Right forelimb (tissue), 1 donor: ENCODE data around the gene RYR3.
"Not testable (repeated sequence)": the region's sequence is repeated elsewhere in the genome, so short reads cannot be mapped to it uniquely, and the experiment has no call there.

Source experiments
- DNase-seq: peaks from one replicate; pipeline ENCODE4 v3.0.0-alpha.2; 2018

Gene RYR3

DNA sequence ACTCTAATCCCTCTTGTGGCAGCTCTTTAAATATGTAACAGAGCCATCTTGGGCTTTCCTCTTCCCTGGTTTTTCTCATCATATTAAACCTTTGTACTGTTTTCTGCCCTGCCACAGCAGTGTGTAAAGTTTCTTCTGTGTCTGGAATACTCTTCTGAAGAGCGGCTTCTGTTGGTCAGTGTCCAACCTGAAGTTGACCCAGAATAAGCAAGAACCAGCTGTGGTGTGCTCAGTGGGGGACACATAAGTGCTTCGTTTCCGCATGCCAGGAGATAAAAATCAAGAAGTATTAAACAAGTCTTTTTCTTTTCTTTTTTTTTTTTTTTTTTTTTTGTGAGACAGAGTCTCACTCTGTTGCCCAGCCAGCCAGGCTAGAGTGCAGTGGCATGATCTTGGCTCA lies 484.3 kb downstream of the RYR3 start:
- DNase-seq, result no peak

DNA sequence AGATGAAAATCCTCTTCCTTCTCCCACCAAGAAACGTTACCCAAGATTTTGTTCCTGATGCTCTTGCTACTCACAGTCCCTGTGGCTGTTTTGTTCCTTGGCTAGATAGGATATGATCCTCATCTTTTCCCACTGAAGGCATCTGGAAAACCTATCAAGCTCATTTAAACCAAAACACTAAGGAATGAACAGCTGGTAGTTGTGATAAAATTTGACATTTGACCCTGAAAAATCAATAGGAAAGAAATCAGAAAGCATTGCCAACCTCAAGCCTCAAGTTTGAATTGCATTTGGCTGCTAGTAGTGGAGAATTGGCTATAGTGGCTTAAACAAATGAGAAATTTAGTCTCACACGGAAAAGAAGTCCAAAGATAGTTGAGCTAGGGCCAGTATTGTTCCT lies 486.9 kb downstream of the RYR3 start:
- no peak for DNase-seq

DNA sequence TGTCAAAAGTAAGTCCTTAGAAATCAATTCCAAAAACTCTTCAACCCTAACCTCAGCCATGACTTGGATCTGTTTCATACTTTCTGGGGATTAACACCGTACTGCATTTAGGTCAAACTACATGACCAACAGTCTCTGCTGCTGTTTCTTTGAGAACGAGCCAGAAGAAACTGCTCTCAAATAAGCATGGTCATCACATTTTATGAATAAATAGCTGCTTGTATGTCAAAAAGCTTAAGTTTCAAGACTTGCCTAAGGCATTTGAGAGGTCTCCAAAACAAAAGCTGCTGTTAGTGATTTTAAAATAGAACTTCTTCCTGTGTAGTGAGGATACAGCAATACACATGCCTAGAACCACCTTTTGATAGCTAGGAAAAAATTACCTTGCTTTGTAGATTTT lies 491.2 kb downstream of the RYR3 start:
- DNase-seq, result no peak

DNA sequence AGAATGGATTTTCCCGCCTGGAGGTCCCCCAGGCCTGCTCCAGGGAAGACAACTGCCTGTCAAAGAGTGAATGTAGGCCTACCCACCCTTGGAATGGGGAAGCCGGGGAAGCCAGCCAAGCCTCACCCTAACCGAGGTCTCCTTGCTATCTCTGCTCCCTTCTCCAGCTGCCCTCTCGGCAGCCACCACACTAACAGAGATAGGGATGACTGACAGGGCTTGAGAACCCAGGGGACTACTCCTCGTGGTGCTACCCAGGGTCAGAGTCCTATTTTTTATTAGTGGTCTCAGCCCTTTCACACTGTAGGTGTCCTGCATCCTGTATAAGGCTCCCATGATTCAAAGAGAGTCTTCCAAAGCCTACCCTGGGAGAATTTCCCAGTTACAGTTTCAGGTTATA lies 496.9 kb downstream of the RYR3 start:
- no peak for DNase-seq

DNA sequence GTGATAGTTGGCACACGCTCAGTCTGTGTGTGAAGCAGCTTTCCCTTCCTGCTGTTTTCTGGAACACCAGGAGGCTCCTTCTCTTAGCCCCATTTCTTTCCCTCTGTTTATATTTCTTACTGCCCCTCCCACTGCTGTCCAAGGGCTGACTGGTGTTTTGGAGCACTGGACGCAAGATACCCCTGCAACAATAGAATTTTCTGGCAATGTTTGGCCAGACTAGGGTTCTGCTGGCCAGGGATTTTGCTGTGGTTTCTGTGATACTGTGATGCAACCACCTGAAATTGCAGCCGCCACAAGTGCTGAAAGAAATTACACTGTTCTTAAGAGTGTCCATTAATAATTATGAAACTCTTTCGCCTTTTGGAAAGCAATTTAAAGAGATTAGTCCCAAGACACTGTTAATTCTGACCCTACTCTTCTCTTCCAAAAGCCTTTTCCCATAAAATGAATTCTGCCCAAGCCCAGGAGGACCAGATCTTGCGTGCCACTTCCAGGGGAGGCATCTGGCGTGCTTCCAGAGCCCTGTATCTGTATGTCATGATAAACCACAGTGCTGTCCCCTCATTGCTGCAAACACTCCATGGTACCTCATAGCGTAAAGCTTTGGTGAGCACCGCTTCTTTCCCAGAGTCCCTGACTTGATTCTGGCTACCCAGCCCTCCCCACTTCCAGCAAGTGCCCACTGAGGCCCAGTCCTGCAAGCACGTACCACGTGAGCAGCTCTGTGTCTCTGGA lies 498.1 kb downstream of the RYR3 start:
- no peak for DNase-seq

DNA sequence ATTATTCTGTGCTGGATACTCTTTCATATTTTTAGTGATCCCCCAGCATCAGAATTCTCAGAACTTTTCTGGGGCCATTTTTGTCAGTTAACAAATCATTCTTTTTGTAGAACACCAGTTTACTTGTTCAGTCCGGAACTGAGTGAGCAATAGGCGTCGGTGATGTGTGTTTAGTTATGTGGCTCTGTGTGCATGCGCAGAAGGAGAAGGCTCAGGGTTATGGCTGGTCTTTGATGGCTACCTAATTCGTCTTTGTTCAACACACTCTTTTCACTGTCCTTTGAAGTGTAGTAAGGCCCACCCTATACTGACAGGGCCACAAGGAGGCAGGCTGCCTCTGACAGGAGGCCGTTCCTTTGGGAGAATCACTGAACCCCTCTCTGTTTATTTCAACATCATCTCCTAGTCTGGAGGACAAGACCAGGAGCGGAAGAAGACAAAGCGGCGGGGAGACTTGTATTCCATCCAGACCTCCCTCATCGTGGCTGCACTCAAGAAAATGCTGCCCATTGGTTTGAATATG lies 499.4 kb downstream of the RYR3 start:
- DNase-seq, result no peak

DNA sequence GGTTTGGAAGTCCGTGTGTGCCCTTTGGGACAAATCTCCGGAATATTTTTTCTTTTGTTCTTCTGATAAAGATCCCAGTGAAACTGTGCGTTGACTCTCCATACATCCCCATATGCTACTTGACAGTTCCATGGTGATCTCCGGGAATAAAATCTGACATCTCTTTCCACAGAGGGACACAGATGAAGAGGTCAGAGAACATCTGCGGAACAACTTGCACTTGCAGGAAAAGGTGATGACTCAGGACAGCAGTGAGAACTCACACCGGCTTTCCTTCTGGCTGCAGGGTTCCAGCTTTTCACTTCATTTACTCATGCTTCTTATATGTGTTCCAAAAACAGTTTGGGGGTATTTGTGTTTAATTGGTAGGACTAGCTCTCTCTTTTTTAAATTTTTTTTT lies 500.0 kb downstream of the RYR3 start:
- no peak for DNase-seq

DNA sequence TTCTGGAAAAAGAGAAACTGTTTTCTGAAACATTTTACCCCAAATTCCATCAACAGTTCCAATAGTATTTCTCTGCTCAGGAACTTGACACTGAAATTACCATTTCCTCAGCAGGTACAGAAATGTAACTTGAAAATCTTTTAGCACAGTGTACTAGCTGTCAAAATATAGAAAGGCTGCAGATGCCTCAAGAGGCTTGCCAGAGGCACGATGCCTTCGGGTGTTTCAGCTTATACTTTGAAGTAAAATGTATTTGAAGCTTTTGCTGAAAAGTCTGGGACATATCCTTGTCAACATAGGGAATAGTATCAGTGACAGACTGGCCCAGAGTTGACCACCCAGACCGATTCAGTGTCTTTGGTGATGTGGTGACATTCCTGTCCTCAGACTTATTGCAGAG lies 503.1 kb downstream of the RYR3 start:
- DNase-seq, result no peak

DNA sequence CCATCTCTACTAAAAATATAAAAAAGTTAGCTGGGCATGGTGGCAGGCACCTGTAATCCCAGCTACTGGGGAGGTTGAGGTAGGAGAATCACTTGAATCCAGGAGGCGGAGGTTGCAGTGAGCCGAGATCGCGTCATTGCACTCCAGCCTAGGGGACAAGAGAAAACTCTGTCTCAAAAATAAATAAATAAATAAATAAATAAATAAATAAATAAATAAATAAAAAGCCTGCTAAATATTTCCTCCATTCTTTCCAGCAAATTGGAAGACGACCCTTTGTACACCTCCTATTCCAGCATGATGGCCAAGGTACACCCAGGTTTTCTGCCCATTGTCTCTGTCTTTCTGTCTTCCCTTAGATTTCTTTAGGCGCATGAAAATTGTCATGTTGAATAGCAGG lies 508.7 kb downstream of the RYR3 start:
- DNase-seq, result not testable (repeated sequence)

DNA sequence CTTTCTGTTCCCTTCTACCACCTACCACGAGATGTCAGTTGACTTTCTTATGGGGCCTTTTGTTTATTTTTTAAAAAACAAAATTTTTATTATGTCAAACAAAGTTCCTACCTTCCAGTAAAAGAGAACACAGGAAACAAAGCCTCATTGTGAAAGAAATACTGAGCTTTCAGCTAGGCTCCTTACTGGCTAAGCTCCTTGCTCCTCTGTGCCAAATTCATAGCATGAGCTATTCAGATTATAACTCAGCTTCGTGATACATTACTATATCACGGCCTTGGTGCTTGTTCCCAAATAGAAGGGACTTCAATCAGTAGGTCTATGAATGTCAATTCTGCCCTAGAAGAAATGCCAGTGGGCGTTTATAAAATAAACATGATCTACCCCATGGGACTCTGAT lies 511.7 kb downstream of the RYR3 start:
- no peak for DNase-seq

DNA sequence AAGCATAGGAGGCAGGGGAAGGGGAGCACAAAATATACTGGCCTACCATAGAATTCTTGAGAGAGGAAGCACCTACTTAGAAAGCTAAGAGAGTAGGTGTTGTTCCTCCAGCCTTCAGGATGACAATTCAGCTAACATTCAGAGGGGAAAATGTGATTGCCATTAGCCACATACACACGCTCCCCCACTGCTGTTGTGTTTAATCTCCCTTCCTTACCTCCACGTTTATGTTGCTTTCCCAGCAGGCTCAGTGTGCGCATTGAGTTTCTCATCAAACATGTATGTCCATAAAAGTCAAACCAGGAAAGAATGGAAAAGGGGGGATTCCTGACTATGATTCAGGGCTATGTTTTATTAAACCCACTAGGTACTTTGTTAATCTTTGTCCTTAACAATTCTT lies 512.4 kb downstream of the RYR3 start:
- no peak for DNase-seq

DNA sequence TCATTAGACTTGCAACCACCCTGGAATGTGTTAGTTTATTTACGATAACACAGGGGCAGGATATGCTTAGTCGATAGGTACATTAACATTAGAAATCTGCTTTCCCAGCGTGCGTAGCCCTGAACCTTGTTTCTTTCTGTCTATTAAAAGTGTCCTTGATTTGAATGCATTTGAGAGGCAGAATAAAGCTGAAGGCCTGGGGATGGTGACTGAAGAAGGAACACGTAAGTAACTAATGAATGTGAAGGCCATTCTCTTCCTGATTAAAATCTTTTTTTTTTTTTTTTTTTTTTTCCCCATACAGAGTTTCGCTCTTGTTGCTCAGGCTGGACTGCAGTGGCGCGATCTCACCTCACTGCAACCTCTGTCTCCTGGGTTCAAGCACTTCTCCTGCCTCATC lies 514.7 kb downstream of the RYR3 start:
- no peak for DNase-seq

DNA sequence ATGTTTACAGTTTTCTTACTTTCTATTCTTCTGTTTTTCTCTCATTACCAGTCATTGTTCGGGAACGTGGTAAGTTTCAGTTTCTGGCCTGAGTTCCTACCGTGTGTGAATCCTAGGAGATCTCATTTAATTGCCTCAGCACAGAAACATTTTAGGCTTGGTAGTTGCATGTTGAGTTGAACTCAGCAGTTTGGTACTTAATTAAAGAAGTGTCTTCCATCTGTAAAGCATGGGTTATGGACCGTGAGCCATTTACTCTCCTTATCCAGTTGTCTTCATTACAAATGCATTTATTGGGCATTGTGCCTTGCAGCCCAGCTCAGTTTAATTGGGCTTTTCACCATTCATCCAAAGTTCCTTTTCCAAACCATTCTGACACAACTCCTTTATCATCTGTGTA lies 515.4 kb downstream of the RYR3 start:
- no peak for DNase-seq

DNA sequence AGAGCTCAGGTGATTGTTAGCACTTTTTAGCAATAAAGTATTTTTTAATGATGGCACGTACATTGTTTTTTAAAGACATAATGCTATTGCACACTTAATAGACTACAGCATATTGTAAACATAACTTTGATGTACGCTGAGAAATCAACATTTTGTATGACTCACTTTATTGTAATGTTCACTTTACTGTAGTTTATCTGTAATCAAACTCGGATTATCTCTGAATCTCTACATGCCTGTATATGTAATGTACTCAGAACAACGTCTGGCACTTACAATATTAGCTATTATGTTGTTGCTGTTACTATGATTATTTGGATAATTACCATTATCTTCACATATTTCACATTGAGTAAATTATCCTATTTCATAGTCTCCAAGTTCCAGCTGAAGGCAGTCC lies 519.6 kb downstream of the RYR3 start:
- no peak for DNase-seq

DNA sequence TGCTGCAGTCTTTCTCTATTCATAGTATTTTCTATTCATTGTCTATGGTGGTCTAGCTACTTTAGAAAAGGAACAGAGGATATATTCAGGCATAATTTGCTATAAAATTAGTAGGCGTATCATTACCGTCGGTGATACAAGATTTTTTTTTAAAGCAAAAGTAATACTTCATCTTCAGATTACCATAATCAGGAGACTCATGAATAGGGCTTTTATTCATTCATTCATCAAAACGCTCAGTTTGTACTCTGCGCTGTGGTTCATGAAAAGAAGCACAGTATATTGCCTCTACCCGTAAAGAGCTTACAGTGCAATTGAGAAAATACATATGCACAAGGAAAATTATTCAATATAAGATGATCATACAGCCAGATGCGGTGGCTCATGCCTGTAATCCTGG lies 520.9 kb downstream of the RYR3 start:
- no peak for DNase-seq

DNA sequence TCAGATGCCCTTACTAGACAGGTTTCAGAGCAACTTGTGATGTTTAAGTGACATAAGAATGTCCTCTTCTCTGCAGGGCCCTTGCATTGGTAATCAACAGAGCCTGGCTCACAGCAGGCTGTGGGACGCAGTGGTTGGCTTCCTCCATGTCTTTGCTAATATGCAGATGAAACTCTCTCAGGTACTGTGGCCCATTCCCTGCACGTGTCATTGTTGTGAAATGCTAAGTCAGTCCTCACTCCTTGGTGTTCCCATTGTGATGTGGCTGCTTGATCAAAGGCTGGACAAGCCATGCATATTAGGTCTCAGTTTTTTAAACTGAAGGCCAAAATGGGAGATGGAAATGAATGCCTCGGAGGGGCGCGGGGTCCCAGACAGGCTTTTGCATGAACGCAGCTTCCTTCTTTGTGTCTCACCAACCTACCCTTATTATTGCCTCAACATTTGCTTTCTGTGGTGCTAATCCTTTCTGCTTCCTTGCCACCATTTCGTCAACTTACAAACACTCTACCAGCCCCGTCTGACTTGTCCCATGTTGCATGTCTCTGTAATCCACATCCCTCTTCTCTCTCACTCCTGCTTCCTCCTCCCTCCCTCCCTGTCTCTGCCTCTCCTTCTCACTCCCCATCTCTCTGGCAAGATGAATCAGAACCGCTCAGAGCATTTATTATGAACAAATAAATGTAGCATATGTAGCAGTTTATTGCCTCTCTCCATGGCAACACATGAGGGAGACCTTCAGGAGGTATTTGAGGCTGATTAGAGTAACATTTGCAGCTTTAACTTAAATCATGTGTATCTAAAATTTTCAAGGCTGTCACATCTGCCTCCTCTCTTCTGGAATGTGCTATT lies 524.4 kb downstream of the RYR3 start:
- DNase-seq, result no peak

DNA sequence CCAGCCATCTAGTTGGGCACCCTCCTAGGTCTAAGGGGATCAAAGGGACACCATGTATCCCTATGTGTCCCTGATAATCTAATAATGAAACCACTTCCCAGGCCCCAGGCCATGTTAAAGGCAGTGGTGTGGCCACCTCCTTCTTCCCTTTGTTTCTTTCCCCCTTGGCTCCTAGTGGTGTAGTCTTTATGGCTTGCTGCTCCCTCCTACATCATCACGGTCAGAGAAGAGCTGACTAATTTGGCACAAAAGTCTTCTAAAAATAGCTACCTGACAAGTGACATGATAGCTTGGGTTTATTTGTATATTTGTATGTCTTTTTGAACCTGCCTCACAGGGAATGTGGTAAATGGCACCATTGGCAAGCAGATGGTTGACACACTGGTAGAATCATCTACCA lies 526.5 kb downstream of the RYR3 start:
- DNase-seq, result no peak

DNA sequence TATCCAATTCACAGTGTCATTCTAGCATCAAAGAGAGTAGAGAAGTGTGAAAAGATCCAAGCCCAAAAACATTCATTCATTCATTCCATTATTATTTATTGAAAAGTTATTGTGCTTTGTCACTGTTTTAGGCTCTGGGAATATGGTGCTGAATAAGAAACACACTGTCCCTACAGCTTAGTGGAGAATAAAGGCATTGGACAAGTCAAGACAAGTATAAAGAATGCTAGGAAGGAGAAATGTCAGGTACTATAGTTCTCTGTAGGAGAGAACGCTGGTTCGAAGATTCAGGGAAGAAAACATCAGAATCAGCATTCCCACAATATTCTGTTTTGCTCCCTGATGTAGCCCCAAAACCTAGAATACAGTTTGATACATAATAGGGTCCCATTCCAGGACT lies 528.8 kb downstream of the RYR3 start:
- DNase-seq, result no peak

DNA sequence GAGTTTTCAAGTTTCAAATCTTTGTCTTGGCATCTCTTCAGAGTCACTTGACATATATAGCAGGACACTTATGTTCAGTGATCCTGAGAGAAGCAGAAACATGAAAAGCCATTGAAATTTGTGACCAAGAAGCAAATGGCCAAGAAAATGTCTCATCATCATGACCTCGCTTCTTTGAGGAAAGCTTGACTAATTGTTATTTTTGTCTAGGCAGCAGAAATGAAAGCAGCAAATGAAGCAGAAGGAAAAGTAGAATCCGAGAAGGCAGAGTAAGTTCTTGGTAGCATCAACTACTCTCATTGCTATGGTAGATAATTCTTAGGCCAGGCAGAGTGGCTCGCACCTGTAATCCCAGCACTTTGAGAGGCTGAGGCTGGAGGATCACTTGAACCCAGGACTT lies 529.8 kb downstream of the RYR3 start:
- no peak for DNase-seq

DNA sequence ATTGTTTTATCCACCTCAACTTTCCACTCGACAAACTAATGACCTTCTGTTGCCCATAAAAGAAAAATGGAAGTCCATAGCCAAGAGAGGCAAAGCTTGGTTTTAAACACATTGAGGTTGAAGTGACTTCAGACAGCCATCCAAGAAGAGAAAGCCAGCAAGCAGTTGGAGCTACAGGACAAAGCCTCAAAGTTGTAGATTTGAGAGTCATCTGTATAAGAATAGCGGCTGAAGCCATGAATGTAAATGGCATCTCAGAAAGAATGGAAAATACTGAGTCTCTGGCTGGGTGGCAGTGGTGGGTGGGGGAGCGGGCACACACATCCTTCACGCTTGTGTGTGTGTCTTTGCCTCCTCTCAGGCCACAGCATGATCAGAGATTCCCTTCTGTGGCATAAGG lies 533.4 kb downstream of the RYR3 start:
- DNase-seq, result no peak

DNA sequence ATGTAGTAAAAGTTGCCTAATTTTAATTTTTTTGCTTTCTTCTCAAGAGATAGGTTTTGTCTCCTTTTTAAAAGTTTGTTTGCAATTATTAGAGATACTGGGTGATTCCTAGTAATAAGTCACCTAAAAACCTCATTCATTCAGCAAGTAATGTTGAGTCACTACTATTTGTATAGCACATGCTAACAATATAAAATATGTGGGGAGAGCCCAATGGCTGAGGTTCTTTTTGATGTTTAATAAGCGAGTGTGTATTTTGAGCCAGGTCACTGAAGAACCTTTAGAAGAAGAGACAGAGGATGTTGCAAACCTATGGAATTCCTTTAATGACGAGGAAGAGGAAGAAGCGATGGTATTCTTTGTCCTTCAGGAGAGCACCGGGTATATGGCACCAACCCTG lies 533.8 kb downstream of the RYR3 start:
- DNase-seq, result no peak

DNA sequence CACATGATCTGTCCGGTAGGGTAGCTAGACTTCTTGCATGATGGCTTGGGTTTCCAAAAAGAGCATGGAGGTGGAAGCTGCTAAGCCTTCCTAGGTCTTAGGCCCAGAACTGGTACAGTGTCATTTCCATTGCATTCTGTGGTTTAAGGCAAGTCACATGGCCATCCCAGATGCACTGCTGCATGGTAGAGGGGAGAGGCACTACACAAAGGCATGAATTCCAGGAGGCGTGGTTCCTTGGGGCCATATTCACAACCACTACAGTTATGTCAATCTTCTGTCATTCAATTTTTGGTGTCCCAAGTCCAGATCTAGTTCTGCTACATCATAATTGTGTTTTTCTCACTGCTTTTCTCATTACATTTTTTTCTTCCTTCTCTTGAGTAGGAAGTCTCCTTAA lies 535.4 kb downstream of the RYR3 start:
- no peak for DNase-seq

DNA sequence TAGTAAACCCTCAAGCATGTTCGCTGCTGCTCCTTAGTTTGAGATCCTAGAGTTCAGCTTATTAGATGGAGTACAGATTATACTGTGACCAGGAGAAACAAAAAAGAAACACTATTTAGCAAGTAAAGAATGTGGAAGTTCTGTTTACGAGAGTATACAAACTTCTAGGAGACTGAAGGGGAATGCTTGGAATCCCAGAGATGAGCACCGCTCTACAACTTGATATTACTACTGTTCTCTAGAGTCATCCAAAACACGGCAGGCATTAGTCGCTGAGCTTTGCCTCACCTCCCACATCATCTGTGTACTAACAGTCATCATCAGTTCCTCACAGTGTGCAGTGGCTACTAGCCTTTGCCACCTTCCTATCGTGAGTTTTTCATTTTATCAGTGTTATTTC lies 536.1 kb downstream of the RYR3 start:
- no peak for DNase-seq

DNA sequence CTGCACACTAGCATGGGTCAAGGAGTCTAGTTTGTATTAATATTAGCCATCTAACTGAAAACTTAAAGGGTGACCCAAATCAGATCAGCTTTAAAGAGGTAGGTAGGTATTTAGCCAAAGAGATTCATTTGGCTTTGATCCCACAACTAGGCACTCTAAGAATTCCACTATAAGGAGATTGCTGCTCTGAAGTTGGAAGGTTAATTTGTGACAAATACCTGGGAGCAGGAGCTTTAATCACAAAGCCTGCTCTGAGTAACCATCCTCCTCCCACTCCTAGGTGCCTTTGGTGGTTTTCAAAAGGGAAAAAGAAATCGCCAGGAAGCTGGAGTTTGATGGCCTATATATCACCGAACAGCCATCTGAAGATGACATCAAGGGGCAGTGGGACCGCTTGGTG lies 537.2 kb downstream of the RYR3 start:
- DNase-seq, result no peak
